Motor neuron (in vitro differentiated cells): ENCODE results near the gene RABAC1. TPM values are rescaled to one million over a fixed set of nuclear protein-coding genes. Genes with fewer than 3 reads are reported as not detected.

ENCODE experiments used
- ATAC-seq, 8 experiments: fragments of 200-7000 bp; cut with Tn5 transposase; replicated peaks in 6 of 8; 2 replicates each; pipeline ENCODE4 v1.8.0; 2021; ENCODE audit warnings: mild to moderate bottlenecking in 8 of 8, moderate library complexity in 8 of 8
- H3K27ac ChIP-seq, 2 donors: fragments of 250-450 bp; sonication (Bioruptor Pico); 2 replicates each; pipeline ENCODE4 v1.9.0; 2021; ENCODE audit warnings: antibody characterized with exemption in 2 of 2, mild to moderate bottlenecking in 2 of 2, moderate library complexity in 1 of 2
- H3K4me1 ChIP-seq, 2 donors: fragments of 250-450 bp; sonication (Bioruptor Pico); replicated peaks in 1 of 2; 2 replicates each; pipeline ENCODE4 v1.6.1; 2021; ENCODE audit warnings: antibody characterized with exemption in 2 of 2, mild to moderate bottlenecking in 2 of 2, moderate library complexity in 1 of 2
- H3K4me3 ChIP-seq, 5 donors: fragments of 250-450 bp; sonication (Bioruptor Pico); 2 replicates each; pipeline ENCODE4 v1.9.0; 2021; ENCODE audit warnings: antibody characterized with exemption in 5 of 5, mild to moderate bottlenecking in 5 of 5, moderate library complexity in 4 of 5
- WGBS, 10 experiments: fragments of 450-650 bp; shearing (Covaris generic); methylation state at CpG; one replicate each; pipeline ENCODE4 v1.0.0; 2022; 5-methylcytosine and 5-hydroxymethylcytosine counted together
- in situ Hi-C, 9 experiments: fragments of 400-800 bp; cut with MboI; loops; one replicate each; pipeline ENCODE4 v1.15.0; 2021; ENCODE audit warnings: low sequenced_read_pairs in 9 of 9, low pct_unique_long_range_greater_than_20kb in 2 of 9; ENCODE audit not compliant: unreplicated experiment in 9 of 9
- total RNA-seq, 8 experiments: library from RNA; unstranded; fragments of 300-600 nt; gene quantifications; 2 replicates each; pipeline versions ENCODE4 v1.2.3 to v1.2.4, GENCODE V29; 2022

The RABAC1 gene
- total RNA-seq, 8 experiments from 2014 or later: 77.0 to 267 (median 181) TPM

DNA sequence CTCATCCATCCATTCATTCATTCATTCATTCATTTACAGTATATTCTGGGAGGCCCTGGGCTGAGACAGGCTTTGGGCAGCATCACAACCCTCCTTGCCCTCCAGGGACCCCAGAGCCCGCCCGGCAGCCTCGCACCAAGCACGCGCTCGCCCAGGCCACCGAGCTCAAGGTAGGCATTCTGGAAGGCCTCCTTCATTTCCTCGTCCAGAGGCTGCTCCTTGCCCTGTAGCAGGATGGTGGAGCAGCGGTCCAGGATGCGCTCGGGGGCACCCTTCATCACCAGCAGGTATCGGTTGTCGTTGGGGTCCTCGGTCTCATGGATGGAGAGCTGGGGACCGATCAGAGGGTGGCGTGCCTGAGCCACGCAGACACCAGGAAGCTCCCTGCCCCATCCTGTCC lies 19.3 kb upstream of the RABAC1 start:
- in situ Hi-C loops: no loop called here
- Histone ChIP-seq H3K4me1 (no peaks in the 10 kb centered on the region), H3K27ac (no peak overlapping the region), H3K4me3 (no peak overlapping the region)
- ATAC-seq: peak in 1 of 8 experiments; percentile 5
- WGBS, 10 experiments: 60 to 95% (median 92%) methylated on average over 1 to 4 of the region's 17 CpGs; no CpG with 5 or more reads in 6 of the 10 experiments

DNA sequence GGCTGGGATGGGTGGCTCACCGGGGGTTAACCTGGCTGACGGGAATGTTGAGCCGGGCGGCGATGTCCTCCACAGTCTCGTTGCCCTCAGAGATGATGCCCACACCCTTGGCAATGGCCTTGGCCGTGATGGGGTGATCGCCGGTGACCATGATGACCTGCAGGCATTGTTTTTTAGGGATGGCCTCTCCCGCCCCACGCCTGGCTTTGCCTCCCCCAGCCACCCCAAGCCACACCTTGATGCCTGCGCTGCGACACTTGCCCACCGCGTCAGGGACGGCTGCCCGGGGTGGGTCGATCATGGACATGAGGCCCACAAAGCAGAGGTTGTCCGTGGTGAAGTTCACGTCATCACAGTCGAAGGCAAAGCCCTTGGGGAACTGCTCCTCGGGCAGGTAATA lies 18.8 kb upstream of the RABAC1 start:
- Histone ChIP-seq H3K4me3 (no peak overlapping the region), H3K27ac (no peak overlapping the region), H3K4me1 (no peaks in the 10 kb centered on the region)
- no peak for ATAC-seq
- in situ Hi-C loops: no loop called here
- 60 to 95% methylated on average over 3 to 4 of the region's 22 CpGs; no CpG with 5 or more reads in 8 of the 10 experiments for WGBS, 10 experiments

DNA sequence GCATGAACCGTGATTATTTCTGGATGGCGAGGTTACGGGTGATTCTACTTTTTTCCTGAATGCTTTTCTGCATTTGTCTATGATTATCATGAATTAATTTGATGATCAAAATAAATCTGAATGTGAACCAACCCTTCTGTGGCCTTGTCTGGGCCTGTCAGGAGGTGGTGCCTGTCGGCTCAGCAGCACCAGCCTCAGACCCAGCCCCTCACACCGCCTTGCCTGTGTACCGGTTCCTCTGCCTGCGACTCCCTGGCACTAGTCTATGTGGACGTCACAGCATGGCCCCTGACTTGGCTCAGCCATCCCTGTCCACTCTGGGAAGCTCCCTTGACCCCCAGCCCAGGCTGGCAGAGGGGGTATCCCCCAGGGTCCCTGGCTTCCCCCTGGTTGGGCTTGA lies 15.5 kb upstream of the RABAC1 start:
- Histone ChIP-seq H3K4me3 (no peak overlapping the region), H3K4me1 (no peaks in the 10 kb centered on the region), H3K27ac (no peak overlapping the region)
- in situ Hi-C loops: no loop called here
- ATAC-seq: no peak
- 58 to 96% (median 90%) methylated on average over 2 to 6 of the region's 8 CpGs; no CpG with 5 or more reads in 5 of the 10 experiments for WGBS, 10 experiments

DNA sequence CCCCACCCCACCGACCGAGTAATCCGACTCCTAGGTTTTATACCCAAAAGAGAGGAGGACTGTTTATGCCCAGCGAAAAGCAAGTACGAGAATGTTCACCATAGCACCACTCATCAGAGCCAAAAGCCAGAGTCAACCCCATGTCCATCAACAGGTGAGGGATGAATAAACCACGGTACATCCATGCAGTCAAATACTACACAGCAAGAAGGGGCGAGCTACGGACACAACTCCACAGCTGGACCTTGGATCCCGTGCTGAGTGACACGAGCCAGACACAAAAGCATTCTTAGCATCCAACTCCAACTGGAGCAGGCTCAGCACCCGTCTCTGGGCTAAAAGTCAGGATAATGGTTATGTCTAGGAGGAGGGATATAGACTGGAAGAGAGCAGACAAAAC lies 12.2 kb upstream of the RABAC1 start:
- no peaks in the 10 kb centered on the region for H3K4me1 ChIP-seq
- no peak overlapping the region for H3K4me3 ChIP-seq
- in situ Hi-C loops: no loop called here
- no peak for ATAC-seq
- no peak overlapping the region for H3K27ac ChIP-seq
- WGBS, 10 experiments: 40 to 94% (median 86%) methylated on average over 1 to 11 of the region's 11 CpGs; no CpG with 5 or more reads in 4 of the 10 experiments

DNA sequence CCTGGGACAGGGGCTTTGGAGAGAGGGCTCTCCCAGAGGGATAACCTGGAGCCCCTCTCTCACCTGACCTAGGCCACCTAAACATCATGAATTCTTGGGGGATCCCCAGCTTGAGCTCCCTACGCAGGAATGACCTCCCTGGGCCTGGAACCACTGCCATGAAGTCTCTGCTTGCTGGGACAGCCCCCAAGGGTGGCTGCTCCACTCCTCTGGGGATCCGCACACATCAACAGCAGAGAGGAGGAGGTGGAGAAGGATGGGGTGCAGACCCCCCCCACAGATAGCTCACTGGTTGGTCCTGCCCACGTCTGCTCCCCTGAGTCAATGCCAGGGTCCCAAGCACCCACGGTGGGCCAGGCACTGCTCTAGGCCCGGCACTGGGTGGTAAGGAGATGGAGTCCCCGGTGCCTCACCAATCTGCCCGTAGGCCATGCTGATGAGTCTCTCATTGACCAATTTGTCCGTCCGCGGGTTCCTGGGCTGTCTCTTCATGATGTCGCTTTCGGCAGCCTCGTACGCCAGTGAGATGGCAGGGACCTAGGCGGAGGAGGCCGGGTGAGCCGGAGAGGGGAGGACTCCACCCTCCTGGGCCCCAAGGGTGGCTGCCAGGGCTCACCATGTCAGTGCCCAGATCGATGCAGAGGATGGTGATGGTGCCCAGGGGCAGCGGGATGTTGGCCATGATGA lies 10.8 kb upstream of the RABAC1 start:
- no peak overlapping the region for H3K27ac ChIP-seq
- H3K4me1 ChIP-seq: no peaks in the 10 kb centered on the region
- in situ Hi-C loops: no loop called here
- 0 to 83% methylated on average over 1 of the region's 19 CpGs; no CpG with 5 or more reads in 8 of the 10 experiments for WGBS, 10 experiments
- no peak overlapping the region for H3K4me3 ChIP-seq
- ATAC-seq: peak in 4 of 8 experiments; percentile 11 to 28 (median 19)

DNA sequence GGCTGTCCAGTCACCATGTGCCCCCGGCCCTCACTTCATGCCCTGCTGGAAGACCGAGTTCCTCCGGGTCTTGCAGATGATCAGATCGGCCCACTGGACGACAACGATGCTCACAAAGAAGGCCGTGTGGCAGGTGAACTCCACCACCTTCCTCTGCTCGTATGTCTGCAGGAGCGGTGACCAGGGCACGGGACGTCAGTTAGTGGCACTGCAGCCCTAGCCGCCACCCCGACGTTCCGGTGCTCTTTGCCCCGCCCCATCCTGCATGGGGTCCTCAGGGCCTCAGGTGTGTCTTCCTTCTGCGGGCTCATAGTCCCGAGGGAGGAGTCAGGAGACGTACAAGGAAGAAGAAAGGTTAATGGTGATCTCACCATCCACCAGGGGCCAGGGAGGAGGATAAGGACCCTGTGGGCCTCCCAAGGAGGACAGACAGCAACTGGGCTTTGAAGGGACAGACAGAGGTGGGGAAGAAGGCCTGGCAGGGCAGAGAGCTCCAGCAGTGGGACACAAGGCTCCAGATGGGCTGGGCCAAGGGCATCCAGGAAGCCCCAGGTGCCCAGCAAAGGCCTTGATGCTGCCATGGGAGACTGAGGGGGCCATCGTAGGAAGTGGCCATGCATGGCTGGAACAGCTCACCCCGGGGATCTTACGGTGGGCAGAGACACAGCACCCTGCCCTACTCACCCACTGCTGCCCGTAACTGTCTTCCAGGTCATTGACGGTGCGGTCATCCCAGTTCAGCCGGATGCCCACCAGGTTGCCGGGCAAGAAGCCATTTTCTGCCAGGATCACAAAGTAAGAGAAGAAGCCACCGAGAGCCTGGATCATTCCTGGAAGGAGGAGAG lies 9.9 kb upstream of the RABAC1 start:
- in situ Hi-C loops: no loop called here
- ATAC-seq: peak in 1 of 8 experiments; percentile 7
- H3K4me1 ChIP-seq: no peaks in the 10 kb centered on the region
- 20 to 100% (median 79%) methylated on average over 1 to 17 of the region's 28 CpGs; no CpG with 5 or more reads in 4 of the 10 experiments for WGBS, 10 experiments
- H3K4me3 ChIP-seq: no peak overlapping the region
- no peak overlapping the region for H3K27ac ChIP-seq

DNA sequence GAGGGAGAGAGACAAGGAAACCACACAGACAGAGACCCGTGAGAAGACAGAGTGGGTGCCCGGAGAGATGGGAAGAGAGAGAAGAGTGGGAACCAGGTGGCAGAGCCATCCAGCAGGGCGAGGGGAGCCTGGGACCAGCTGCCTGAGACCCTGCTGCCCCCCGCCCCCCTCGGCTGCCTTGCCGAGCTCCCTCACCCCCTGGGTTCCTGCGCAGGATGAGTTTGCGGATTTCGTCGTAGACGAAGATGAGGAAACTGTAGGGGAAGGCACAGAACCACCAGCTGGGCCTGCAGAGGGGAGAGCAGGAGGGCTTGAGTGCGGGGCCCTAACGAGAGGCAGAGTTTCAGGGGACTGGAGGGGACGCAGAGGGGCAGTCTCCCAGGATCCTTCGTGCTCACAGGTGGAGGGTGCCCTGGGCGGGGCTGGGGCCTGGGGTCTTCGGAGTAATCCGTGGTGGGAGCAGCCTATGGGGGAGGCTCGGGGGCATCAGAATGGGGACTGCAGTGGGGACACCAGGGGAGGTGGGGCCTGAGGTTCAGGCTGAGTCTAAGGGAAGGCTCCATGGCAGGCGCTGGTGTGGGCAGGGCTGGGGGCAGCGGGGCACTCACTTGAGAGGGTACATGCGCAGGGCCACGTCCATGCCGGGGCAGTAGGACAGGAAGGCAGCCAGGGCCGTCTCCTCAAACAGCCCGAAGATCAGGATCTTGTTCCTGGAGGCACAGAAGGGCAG lies 8.1 kb upstream of the RABAC1 start:
- ATAC-seq: peak in 3 of 8 experiments; percentile 6 to 21 (median 12)
- in situ Hi-C loops: no loop called here
- 85 to 100% (median 90%) methylated on average over 1 to 8 of the region's 26 CpGs; no CpG with 5 or more reads in 7 of the 10 experiments for WGBS, 10 experiments
- Histone ChIP-seq H3K4me3 (no peak overlapping the region), H3K4me1 (no peaks in the 10 kb centered on the region), H3K27ac (no peak overlapping the region)

DNA sequence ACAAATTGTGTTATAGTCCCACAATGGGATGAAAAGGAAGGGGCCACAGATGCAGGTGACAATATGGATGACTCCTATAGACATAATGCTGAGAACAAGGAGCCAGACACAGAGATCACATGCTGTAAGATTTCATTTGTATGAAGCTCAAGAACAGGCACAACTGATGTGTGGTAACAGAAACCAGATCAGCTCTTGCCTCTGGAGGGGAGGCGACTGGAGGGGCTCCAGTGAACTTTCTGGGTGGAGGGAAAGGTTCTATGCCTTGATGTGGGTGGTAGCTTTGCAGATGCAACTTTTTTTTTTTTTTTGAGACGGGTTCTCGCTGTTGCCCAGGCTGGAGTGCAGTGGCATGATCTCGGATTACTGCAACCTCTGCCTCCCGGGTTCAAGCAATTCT lies 6.0 kb upstream of the RABAC1 start:
- Histone ChIP-seq H3K4me3 (no peak overlapping the region), H3K4me1 (no peaks in the 10 kb centered on the region), H3K27ac (no peak overlapping the region)
- ATAC-seq: no peak
- in situ Hi-C loops: no loop called here
- WGBS, 10 experiments: 47 to 100% (median 75%) methylated on average over 1 to 3 of the region's 5 CpGs; no CpG with 5 or more reads in 6 of the 10 experiments

DNA sequence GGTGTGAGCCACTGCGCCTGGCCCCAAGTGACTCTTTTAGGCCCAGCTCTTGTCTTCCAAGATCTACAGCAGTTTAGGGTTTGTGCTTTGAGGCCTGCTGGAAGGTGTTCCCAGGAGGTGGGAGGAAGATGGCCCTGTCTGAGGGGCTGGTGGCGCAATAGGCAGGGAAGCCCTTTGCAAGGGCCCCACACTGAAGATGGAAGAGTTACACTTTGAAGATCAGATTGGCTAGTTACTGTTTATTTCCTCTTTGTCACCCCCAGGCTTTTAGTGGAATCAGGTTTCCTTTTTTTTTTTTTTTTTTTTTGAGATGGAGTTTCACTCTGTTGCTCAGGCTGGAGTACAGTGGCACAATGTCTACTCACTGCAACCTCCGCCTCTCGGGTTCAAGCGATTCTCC lies 1.9 kb upstream of the RABAC1 start:
- H3K4me3 ChIP-seq: no peak overlapping the region
- in situ Hi-C loops: no loop called here
- ATAC-seq: no peak
- WGBS, 10 experiments: 60 to 100% (median 100%) methylated on average over 1 to 4 of the region's 5 CpGs; no CpG with 5 or more reads in 2 of the 10 experiments
- no peak overlapping the region for H3K27ac ChIP-seq
- peaks cover 5 to 10% of the 10 kb centered on the region in 2 donors for H3K4me1 ChIP-seq

DNA sequence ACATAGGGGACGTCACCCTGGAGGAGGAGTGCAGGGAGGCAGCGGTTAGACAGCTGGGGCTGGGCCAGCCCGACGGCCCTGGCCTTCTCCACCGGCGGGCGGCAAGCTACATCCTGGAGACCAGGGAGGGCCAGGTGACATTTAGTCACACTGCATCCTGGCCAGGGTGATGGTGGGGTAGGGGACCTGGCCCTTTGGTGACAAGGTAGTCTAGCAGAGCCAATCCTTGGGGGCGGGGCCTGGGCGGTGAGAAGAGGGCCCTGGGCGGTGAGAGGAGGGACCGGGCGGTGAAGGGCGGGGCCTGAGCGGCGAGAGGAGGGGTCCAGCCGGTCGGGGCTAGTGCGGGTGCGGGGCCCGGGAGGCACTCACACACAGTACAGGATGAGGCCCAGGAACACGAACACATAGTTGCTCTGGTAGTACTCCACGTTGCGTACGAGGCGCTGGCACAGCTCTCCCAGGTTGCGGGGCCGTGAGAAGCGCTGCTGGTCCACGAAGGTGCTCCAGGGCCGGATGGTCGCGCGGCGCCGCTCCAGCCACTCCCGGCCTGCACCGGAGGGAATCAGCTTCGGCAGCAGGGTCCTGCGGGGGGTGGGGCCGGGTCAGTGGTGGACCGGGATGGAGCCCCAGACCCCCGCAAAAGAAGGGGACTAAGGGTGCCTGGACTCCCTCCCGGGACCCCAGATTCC lies 610 bp downstream of the RABAC1 start:
- in situ Hi-C loops: loop anchor here in 2 of 9 experiments (10.0 kb wide), 2 partner anchors 74 to 84 kb away; partner anchors contain the start of genes ARHGEF1 (in 1 of the 2) and CD79A (in 1 of the 2)
- ATAC-seq: peak; percentile 58 to 77 (median 72)
- H3K4me3 ChIP-seq: peak overlapping the region; percentile 71 to 98 (median 92)
- H3K4me1 ChIP-seq: peaks cover 5 to 10% of the 10 kb centered on the region in 2 donors
- H3K27ac ChIP-seq: peak overlapping the region; percentile 92 to 96
- 0 to 10% (median 4%) methylated on average over 1 to 19 of the region's 43 CpGs; no CpG with 5 or more reads in 7 of the 10 experiments for WGBS, 10 experiments

DNA sequence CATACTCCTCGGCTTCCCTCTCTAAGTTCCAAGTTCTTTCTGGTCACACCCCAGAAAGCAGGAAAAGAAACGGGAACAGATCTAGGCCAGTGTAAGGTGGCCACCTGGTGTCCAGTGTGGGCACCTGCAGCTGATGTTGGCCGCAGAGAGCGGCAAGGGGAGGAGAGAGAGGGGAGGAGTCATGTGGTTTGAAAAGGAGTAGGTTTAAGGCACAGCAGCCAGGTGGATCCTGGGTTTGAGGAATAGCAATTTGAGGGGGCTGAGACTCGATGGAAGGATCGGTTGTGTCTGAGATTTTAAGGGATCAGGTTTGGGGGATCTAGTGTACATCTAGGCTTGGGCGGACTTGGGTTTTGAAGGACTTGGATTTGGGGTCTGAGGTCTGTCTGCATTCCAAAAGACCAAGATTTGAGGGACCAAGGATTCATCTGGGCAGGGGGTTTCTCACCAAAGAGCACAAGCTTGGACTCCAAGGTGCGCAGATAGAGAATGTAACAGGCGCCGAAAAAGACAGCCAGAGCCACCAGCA lies 1.2 kb downstream of the RABAC1 start:
- peak; percentile 26 to 63 (median 45) for ATAC-seq
- peaks cover 5 to 10% of the 10 kb centered on the region in 2 donors for H3K4me1 ChIP-seq
- H3K4me3 ChIP-seq: peak overlapping the region; percentile 71 to 98 (median 92)
- H3K27ac ChIP-seq: peak overlapping the region; percentile 92 to 96
- in situ Hi-C loops: loop anchor here in 2 of 9 experiments (10.0 kb wide), 2 partner anchors 73 to 83 kb away; partner anchors contain the start of genes ARHGEF1 (in 1 of the 2) and CD79A (in 1 of the 2)
- WGBS, 10 experiments: 0 to 30% (median 14%) methylated on average over 1 to 4 of the region's 10 CpGs; no CpG with 5 or more reads in 2 of the 10 experiments
